Caki2 (cell line): ENCODE data around the gene FHIT. TPM values are rescaled to one million over a fixed set of nuclear protein-coding genes. Genes with fewer than 3 reads are reported as not detected.
"Not testable (repeated sequence)": the region's sequence is repeated elsewhere in the genome, so short reads cannot be mapped to it uniquely, and the experiment has no call there.

Source experiments
- DNase-seq: peaks from one replicate; pipeline ENCODE4 v3.0.0-alpha.2; 2015; ENCODE audit warnings: low read depth
- in situ Hi-C: cut with HindIII; loops from 2 replicates; pipeline ENCODE4 v1.10.0; 2016; ENCODE audit warnings: low sequenced_read_pairs, low pct_unique_long_range_greater_than_20kb, mixed read lengths
- total RNA-seq: library from RNA; depleted of rRNA; stranded (reverse); fragments of >200 nt; shearing (Covaris generic); gene quantifications from 2 replicates; pipeline ENCODE4 v1.2.3, GENCODE V29; 2014; ENCODE audit warnings: low replicate concordance

Gene FHIT
- total RNA-seq, 1 experiment from 2014 or later = 4.8 TPM

DNA sequence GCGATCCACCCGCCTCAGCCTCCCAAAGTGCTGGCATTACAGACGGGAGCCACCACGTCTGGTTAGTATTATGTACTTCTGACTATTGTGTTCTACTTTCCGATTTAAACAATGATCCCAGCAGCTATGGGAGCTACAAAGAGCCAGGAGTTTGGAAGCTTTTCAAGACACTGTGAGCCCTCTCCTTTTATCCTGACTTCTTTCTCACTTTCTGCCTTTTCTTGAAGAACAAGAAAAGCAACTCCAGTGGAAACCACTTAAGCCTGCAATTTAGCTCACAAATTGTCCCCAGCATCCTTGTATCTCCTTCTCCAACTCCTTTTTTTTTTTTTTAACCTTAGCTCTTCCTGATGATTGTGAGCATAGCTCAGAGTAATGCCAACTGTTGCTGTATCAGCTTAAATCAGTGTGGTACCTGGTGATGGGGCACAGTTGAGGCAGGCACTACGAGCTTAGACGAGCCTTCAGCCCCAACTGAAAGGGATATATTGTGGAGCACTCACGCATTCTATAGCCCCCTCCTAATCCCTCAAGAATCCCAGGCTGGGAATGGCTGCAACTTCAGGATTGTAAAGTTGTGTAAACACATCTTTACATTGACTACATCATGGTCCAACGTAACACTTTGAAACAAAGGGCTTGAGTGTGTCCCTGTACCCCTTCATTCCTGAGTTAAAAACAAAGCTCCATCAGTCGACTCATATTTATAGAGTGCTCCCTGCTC is 677.0 kb downstream of the FHIT start:
- no peak for DNase-seq
- in situ Hi-C loops = no loop called here

- no peak for DNase-seq
- in situ Hi-C loops = no loop called here
These were observed 677.8 kb downstream of the FHIT start for GRCh38 chr3:60573494-60573893.

- no peak for DNase-seq
- in situ Hi-C loops = no loop called here
These were observed 679.7 kb downstream of the FHIT start for GRCh38 chr3:60571511-60571910.

GRCh38 chr3:60557122-60557521 is 694.1 kb downstream of the FHIT start:
- in situ Hi-C loops = no loop called here
- DNase-seq = no peak

DNA sequence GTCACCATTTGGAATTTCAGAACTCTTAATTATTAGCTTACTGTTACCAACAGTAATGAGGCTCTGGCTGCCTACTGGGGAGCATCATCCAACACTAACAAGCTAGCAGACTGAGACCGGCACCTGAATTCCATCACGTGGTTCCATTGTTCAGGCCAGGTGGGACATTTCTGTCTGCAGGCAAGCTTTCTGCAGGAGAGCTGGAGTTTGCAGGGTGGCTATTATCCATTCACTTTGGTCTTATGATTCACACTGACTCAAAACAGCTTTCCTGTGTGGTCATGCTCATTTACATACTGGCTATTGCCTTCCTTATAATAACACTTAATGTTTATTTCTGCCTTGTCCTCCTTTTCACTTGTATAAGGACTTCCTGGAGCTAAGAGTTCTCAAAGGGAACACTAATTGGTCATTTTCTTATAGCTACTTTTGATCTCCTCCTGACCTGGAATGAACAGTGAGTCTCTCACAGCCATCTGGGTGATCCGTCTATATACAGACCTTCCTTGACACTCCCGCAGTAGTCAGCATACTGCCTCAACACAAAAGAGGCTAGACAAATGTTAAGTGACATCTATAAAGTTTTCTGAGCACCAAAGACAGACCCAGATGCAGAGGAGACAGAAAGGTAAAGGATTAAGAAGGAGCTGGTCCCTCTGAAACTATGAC is 695.4 kb downstream of the FHIT start:
- in situ Hi-C loops = no loop called here
- DNase-seq = peak; percentile 80

DNA sequence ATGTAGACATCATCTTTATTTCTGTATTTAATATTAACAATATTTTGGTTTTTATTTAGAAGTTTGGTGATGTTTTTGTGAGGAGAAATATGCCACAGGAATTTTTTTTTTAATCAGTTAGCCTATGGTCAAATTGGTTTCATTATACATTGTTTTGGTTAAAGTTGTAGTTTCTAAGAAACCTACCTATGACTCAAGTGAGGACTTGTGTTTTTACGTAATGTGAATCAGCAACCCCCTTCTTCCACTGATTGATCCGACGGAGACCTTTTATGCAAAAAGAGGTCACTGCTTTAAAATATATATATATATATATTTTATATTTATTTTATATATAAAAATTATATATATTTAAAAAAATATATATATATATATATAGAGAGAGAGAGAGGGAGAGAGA is 698.1 kb downstream of the FHIT start:
- DNase-seq = no peak

DNA sequence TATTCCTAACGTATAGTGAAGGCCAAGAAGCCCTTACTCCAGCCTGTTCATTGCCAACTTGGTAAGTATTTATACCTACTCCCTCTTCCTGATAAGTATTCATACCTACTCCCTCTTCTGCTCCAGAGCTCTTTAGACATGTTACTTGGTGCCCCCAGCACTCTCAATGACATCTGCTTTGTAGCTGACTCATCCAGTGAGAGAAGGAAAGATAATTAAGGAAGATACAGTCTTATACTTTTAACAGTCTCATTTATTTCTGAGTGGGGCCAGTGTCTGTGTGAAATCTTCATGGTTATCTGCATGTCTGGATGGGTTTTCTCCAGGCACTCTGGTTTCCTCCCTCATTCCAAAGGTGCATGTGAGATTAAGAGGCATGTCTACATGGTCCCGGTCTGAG is 698.7 kb downstream of the FHIT start:
- in situ Hi-C loops = no loop called here
- DNase-seq = peak; percentile 21

More for the DNA sequence above, 698.1 kb downstream of the FHIT start:
- in situ Hi-C loops = no loop called here

DNA sequence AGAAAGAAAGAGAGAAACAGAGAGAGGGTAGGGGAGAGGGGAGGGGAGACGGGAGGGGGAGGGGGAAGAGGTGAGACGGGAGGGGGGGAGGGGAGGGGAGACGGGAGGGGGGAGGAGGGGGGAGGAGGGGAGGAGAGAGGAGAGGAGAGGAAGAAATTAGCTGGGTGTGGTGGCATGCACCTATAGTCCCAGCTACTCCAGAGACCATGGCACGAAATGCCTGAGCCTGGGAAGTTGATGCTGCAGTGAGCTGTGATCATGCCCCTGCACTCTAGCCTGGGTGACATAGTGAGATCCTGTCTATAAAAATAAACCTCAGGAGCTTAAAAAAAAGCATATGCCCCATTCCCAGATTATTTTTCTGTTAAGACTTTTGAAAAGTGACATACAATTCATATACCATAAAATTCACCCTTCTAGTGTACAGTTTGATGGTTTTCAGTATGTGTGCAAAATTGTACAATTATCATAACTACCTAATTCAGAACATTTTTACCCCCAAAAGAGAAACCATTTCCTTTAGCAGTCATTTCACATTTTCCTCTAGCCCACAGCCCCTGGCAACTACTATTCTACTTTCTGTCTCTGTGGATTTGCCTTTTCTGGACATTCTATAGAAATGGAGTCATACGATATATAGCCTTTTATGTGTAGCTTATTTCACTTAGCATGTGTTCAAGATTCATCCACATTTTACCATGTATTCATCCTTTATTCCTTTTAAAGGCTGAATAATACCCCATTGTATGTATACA is 699.6 kb downstream of the FHIT start:
- DNase-seq = no peak
- in situ Hi-C loops = no loop called here

DNA sequence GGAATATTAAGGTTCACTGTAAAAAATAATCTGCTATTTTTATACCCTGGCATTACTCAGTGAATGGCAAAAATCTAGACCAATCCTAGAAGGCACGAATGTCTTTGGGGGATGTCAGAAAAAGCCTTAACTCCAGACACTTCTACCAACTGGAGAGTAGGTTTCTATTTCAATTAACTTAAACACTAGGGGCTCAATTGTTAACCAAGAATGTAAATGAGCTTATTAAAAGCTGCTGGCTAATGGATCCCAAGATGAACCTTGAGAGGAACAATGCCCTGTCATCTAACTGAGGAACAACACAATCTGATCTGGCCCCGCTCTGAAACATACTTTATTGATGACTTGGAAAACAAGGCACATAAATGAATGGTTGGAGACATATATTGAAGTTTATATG is 701.4 kb downstream of the FHIT start:
- in situ Hi-C loops = no loop called here
- DNase-seq = no peak

DNA sequence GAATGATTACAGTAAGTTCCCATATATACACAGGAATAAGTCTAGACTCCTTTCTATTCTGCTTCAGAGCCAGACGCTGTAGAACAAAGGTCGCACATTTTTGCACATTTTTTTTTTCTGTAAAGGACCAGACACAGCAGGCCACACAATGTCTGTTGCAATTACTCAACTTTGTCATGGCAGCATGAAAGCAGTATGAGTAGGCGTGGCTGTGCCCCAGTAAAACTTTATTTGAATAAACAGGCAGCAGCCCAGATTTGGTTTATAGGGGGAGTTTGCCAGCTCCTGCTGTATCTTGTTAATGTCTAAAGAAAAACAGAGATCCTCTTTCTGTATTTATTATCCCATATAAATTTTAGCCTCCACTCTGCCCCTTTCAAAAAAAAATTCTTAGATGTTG is 708.3 kb downstream of the FHIT start:
- DNase-seq = no peak
- in situ Hi-C loops = no loop called here

- in situ Hi-C loops, DNase-seq: not testable (repeated sequence)
These were observed 711.9 kb downstream of the FHIT start for GRCh38 chr3:60539394-60539793.

GRCh38 chr3:60536420-60536819 is 714.8 kb downstream of the FHIT start:
- in situ Hi-C loops = no loop called here
- peak; percentile 72 for DNase-seq

- DNase-seq = no peak
- in situ Hi-C loops = no loop called here
These were observed 719.5 kb downstream of the FHIT start for GRCh38 chr3:60531759-60532158.

DNA sequence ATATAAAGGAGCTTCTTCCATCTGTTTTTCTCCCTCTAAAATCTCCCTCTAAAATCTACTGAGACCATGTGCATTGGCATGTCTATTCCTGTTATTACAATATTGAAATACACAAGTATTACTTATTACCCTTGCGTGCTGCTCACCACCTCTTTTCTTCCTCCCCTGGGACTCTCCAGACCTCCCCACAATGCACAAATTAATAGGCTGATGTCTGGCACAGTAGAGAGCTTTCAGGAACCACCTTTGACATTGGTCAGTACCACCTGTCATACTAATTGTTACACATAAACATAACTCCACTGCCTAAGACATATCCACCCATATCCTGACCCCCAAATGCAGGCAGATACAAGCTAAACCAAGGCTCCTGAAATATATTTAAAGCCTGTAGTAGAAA is 722.6 kb downstream of the FHIT start:
- in situ Hi-C loops = no loop called here
- DNase-seq = no peak

DNA sequence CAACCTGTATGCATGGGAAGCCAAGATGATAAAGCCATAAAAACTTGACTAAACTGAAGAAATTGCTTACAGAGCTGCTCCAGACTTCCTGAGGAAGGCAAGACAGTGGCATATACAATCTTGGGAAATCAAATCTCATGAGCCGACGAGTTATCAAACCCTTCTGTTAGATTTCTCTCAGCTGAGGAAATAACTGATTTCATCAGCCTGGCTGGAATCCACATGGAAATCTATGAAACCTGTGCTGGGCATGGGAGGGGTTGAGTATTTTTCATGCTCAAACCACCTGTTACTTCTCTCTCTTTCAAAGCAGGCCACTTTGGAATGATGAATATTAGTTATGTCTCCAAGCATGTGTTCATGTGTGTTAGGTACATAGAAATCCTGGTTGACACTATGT is 727.7 kb downstream of the FHIT start:
- DNase-seq = no peak
- in situ Hi-C loops = no loop called here

DNA sequence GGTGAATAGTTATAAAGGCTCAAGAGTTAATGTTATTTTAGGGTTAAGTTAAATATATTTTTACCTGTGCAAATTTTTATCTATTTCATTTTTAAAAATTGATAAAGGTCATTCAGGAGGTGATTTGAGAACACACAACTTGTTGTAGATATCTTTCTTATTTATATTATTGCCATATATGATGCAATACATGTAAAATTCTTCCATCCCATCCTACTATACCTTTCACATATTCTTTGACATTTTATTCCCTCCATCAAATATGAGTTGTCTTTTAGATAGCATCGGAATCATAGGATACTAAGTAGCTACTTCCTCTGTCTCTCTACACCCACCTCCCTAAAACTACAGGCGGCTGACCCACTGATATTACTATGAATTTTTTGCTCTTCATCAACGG is 734.1 kb downstream of the FHIT start:
- in situ Hi-C loops = no loop called here
- no peak for DNase-seq

GRCh38 chr3:60514866-60515265 is 736.4 kb downstream of the FHIT start:
- no peak for DNase-seq
- in situ Hi-C loops = no loop called here

GRCh38 chr3:60514085-60514649 is 737.1 kb downstream of the FHIT start:
- in situ Hi-C loops = no loop called here
- DNase-seq = no peak

DNA sequence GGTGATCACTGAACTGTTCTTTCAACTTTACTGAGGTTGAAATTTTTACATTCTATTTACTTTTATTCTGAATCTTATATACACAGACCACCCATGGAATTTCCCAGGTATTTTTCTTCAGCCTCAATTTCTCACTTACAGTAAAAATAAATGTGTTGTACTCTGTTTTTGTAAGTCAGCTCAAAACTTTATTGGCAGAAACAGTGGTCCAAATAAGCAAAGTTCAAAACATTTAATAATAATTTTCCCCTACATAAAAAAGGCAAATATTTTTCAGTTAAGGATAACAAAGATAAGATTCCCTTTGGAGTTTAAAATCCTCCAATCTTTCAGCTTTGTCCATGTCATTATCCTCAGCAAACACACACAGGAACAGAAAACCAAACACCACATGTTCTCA is 738.0 kb downstream of the FHIT start:
- DNase-seq = no peak
- in situ Hi-C loops = no loop called here
